CD1c-positive myeloid dendritic cell (primary cell): ENCODE data around the gene GPATCH2L.

Experiments used
- DNase-seq: peaks from one replicate; pipeline ENCODE4 v3.0.0-alpha.2; 2016; ENCODE audit errors: extremely low spot score

Gene GPATCH2L

GRCh38 chr14:76136476-76137110 is 15.1 kb upstream of the GPATCH2L start:
- no peak for DNase-seq

GRCh38 chr14:76138119-76138757 is 13.5 kb upstream of the GPATCH2L start:
- DNase-seq = no peak

- DNase-seq = no peak
Measured at GRCh38 chr14:76138758-76139723, 12.7 kb upstream of the GPATCH2L start.

GRCh38 chr14:76143642-76144041 is 8.1 kb upstream of the GPATCH2L start:
- DNase-seq = no peak

- DNase-seq = peak; percentile 5
Measured at GRCh38 chr14:76146976-76147375, 4.7 kb upstream of the GPATCH2L start.

GRCh38 chr14:76149196-76149595 is 2.5 kb upstream of the GPATCH2L start:
- no peak for DNase-seq

- DNase-seq = peak; percentile 88
Measured at GRCh38 chr14:76152333-76152681, 585 bp downstream of the GPATCH2L start.

GRCh38 chr14:76153919-76154318 is 2.2 kb downstream of the GPATCH2L start:
- no peak for DNase-seq

- DNase-seq = no peak
Measured at GRCh38 chr14:76154539-76155126, 2.9 kb downstream of the GPATCH2L start.

GRCh38 chr14:76163668-76164363 is 12.1 kb downstream of the GPATCH2L start:
- DNase-seq = no peak

- no peak for DNase-seq
Measured at GRCh38 chr14:76168531-76168930, 16.8 kb downstream of the GPATCH2L start.

- DNase-seq = no peak
Measured at GRCh38 chr14:76169776-76170175, 18.1 kb downstream of the GPATCH2L start.

GRCh38 chr14:76174982-76175381 is 23.3 kb downstream of the GPATCH2L start:
- DNase-seq = no peak

GRCh38 chr14:76175942-76176341 is 24.2 kb downstream of the GPATCH2L start:
- no peak for DNase-seq

- no peak for DNase-seq
Measured at GRCh38 chr14:76181546-76181945, 29.8 kb downstream of the GPATCH2L start.

GRCh38 chr14:76186308-76187027 is 34.7 kb downstream of the GPATCH2L start:
- DNase-seq = no peak

GRCh38 chr14:76191297-76191696 is 39.6 kb downstream of the GPATCH2L start:
- peak; percentile 79 for DNase-seq

GRCh38 chr14:76193696-76194095 is 42.0 kb downstream of the GPATCH2L start:
- DNase-seq = no peak

- no peak for DNase-seq
Measured at GRCh38 chr14:76194327-76194726, 42.6 kb downstream of the GPATCH2L start.

- DNase-seq = no peak
Measured at GRCh38 chr14:76195003-76195402, 43.3 kb downstream of the GPATCH2L start.
